Cardiac muscle cell (in vitro differentiated cells and primary cell): ENCODE results near the gene CTDSP2. TPM values are rescaled to one million over a fixed set of nuclear protein-coding genes. Genes with fewer than 3 reads are reported as not detected.

Experiments
- DNase-seq, 2 donors: peaks; one replicate each; pipeline versions ENCODE4 v3.0.0 to v3.0.0-alpha.2; 2010 to 2017; ENCODE audit warnings: low read depth in 1 of 2, low spot score in 1 of 2
- H3K27ac ChIP-seq: fragments of 200-600 bp; sonication (generic); 2 replicates; pipeline ENCODE4 v1.5.1; 2016
- H3K27me3 ChIP-seq: fragments of 200-600 bp; sonication (generic); 2 replicates; pipeline ENCODE4 v1.6.0; 2016; ENCODE audit warnings: control low read depth
- H3K36me3 ChIP-seq: fragments of 200-600 bp; sonication (generic); 2 replicates; pipeline ENCODE4 v1.5.1; 2016; ENCODE audit warnings: control low read depth
- H3K4me1 ChIP-seq: fragments of 200-600 bp; sonication (generic); 2 replicates; pipeline ENCODE4 v1.8.1; 2017; ENCODE audit warnings: low read depth, mild to moderate bottlenecking, mixed run types
- H3K4me3 ChIP-seq: fragments of 200-600 bp; sonication (generic); 2 replicates; pipeline ENCODE4 v1.5.1; 2016; ENCODE audit warnings: mild to moderate bottlenecking
- H3K9me3 ChIP-seq: fragments of 200-600 bp; sonication (generic); 2 replicates; pipeline ENCODE4 v1.5.1; 2017; ENCODE audit warnings: low read depth, mild to moderate bottlenecking, control low read depth
- polyA plus RNA-seq: library from polyadenylated mRNA; unstranded; fragments of >200 nt; fragmentation: Nextera tagmentation; extraction: Ambion mirVana; gene quantifications from 2 replicates; pipeline ENCODE4 v1.2.1, GENCODE V29; 2016
- total RNA-seq: library from RNA; depleted of rRNA; stranded (reverse); fragments of >200 nt; gene quantifications from 2 replicates; pipeline ENCODE4 v1.2.3, GENCODE V29; 2016
- TF ChIP-seq, protein P1 (sequence below): IDR thresholded peaks from 2 replicates; pipeline ENCODE4 v1.5.1; 2012; ENCODE audit warnings: low read depth, mild to moderate bottlenecking, low read length

CTDSP2 gene
- total and polyA plus RNA-seq, 2 experiments from 2014 or later = 82.9 to 105 TPM

DNA sequence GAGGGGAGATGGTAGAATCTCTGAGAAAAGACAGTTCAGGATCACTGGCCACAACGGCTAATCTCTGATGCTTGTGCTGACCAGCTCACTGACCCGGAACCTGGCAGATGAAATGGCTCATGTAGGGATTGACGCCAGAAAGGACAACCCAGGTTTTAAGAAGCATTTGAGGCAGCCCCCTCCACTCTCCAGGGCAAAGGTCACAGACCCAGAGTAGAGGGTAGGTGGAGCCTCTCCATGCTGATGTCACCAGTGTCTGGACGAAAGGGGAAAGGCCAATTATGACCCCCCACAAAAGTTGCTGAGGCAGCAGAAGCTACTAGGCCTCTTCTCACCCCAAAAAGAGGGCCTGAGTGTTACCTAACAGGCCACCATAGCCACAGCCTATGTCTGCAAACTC is 75.8 kb downstream of the CTDSP2 start:
- Histone ChIP-seq H3K4me3 (no peak overlapping the region), H3K27me3 (peaks cover 21% of the 10 kb centered on the region), H3K36me3 (no peaks in the 10 kb centered on the region), H3K9me3 (no peaks in the 10 kb centered on the region), H3K4me1 (peaks cover 4% of the 10 kb centered on the region), H3K27ac (no peak overlapping the region)
- TF ChIP-seq, protein P1, sequence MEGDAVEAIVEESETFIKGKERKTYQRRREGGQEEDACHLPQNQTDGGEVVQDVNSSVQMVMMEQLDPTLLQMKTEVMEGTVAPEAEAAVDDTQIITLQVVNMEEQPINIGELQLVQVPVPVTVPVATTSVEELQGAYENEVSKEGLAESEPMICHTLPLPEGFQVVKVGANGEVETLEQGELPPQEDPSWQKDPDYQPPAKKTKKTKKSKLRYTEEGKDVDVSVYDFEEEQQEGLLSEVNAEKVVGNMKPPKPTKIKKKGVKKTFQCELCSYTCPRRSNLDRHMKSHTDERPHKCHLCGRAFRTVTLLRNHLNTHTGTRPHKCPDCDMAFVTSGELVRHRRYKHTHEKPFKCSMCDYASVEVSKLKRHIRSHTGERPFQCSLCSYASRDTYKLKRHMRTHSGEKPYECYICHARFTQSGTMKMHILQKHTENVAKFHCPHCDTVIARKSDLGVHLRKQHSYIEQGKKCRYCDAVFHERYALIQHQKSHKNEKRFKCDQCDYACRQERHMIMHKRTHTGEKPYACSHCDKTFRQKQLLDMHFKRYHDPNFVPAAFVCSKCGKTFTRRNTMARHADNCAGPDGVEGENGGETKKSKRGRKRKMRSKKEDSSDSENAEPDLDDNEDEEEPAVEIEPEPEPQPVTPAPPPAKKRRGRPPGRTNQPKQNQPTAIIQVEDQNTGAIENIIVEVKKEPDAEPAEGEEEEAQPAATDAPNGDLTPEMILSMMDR = no peak
- no peak for DNase-seq

Other genes starting within 250 kb of the CTDSP2 start
- gene DTX3, start 241.9 kb downstream of the CTDSP2 start, total RNA-seq = 52.1 and 59.0 TPM in 2 replicates
- 44.5 and 46.6 TPM in 2 replicates for gene DTX3, start 241.9 kb downstream of the CTDSP2 start, polyA plus RNA-seq
- gene ARHGEF25, start 235.3 kb downstream of the CTDSP2 start, total RNA-seq = 22.3 and 38.6 TPM in 2 replicates
- 2.0 and 3.5 TPM in 2 replicates for gene ARHGEF25, start 235.3 kb downstream of the CTDSP2 start, polyA plus RNA-seq
- gene B4GALNT1, start 213.5 kb downstream of the CTDSP2 start, total RNA-seq = 0.32 TPM in 1 of 2 replicates, not detected in the other
- gene B4GALNT1, start 213.5 kb downstream of the CTDSP2 start, polyA plus RNA-seq = 0.29 TPM in 1 of 2 replicates, not detected in the other
- 182 and 202 TPM in 2 replicates for gene OS9, start 152.6 kb downstream of the CTDSP2 start, total RNA-seq
- gene OS9, start 152.6 kb downstream of the CTDSP2 start, polyA plus RNA-seq = 122 and 134 TPM in 2 replicates
- gene AGAP2, start 108.0 kb downstream of the CTDSP2 start, total RNA-seq = 0.33 and 0.49 TPM in 2 replicates
- gene AGAP2, start 108.0 kb downstream of the CTDSP2 start, polyA plus RNA-seq = 0.05 and 0.10 TPM in 2 replicates
- 41.7 and 65.9 TPM in 2 replicates for gene TSPAN31, start 101.7 kb downstream of the CTDSP2 start, total RNA-seq
- 66.3 and 73.4 TPM in 2 replicates for gene TSPAN31, start 101.7 kb downstream of the CTDSP2 start, polyA plus RNA-seq
- 75.8 and 137 TPM in 2 replicates for gene CDK4, start 94.4 kb downstream of the CTDSP2 start, total RNA-seq
- gene CDK4, start 94.4 kb downstream of the CTDSP2 start, polyA plus RNA-seq = 160 and 172 TPM in 2 replicates
- gene MARCHF9, start 91.6 kb downstream of the CTDSP2 start, total RNA-seq = 21.9 and 23.3 TPM in 2 replicates
- 9.0 and 11.7 TPM in 2 replicates for gene MARCHF9, start 91.6 kb downstream of the CTDSP2 start, polyA plus RNA-seq
- 0.07 and 1.3 TPM in 2 replicates for gene CYP27B1, start 79.7 kb downstream of the CTDSP2 start, total RNA-seq
- gene CYP27B1, start 79.7 kb downstream of the CTDSP2 start, polyA plus RNA-seq = 0.33 TPM in 1 of 2 replicates, not detected in the other
- 8.1 and 11.9 TPM in 2 replicates for gene METTL1, start 74.6 kb downstream of the CTDSP2 start, total RNA-seq
- gene METTL1, start 74.6 kb downstream of the CTDSP2 start, polyA plus RNA-seq = 20.0 and 21.6 TPM in 2 replicates
- 2.2 and 4.8 TPM in 2 replicates for gene EEF1AKMT3, start 74.1 kb downstream of the CTDSP2 start, total RNA-seq
- 3.7 and 3.9 TPM in 2 replicates for gene EEF1AKMT3, start 74.1 kb downstream of the CTDSP2 start, polyA plus RNA-seq
- 22.6 and 34.4 TPM in 2 replicates for gene TSFM, start 63.9 kb downstream of the CTDSP2 start, total RNA-seq
- gene TSFM, start 63.9 kb downstream of the CTDSP2 start, polyA plus RNA-seq = 59.6 and 66.7 TPM in 2 replicates
- gene AVIL, start 28.0 kb downstream of the CTDSP2 start, total RNA-seq = 1.6 TPM in 2 replicates
- gene AVIL, start 28.0 kb downstream of the CTDSP2 start, polyA plus RNA-seq = 1.7 and 2.9 TPM in 2 replicates
- 9.2 and 18.3 TPM in 2 replicates for gene ATP23, start 94.8 kb upstream of the CTDSP2 start, total RNA-seq
- 11.4 and 14.3 TPM in 2 replicates for gene ATP23, start 94.8 kb upstream of the CTDSP2 start, polyA plus RNA-seq